GM21390 (cell line): ENCODE data around the gene GADL1.
A peak's percentile ranks its signal among the peaks of the same experiment; 100 is the strongest.

Source experiments
- ATAC-seq: cut with Tn5 transposase; IDR thresholded peaks from one replicate; pipeline ENCODE4 v1.9.1; 2021; ENCODE audit not compliant: unreplicated experiment

GADL1 gene

DNA sequence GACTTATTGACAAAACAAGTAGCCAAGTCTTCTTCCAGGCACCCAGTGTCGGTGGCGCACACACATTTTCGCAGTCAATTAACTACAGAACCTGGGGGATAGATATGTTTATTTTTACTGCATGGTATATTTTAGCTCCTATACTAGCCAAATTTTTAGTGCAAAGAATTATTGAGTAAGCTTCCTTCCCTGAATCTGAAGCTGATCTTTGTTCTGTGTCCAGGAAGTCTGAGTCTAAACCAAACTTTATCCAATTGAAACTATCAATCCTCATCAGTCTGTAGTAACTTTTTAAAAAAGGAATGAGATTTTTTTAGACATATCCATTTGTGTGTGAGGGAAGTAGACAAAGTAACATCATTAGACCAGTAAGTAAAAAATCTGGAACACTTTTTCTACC is 133.1 kb downstream of the GADL1 start:
- ATAC-seq: no peak

DNA sequence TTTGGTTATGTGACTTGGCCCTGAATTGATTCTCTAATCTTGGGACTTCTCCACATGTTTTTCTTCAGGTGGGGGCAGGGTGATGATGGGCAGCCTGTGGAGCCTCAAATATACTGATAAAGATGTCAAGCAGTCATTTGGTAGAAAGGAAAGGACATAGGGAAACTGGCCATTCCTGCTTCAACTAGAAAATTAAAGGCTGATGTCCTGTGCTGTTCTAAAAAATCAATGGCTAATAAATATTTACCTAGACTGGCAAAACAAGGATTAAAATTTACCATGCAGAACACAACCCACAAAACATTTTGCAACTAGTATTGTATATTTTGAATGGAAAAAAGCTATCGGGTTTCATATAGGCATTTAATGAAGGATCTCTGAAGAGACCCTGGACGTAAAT is 133.7 kb downstream of the GADL1 start:
- ATAC-seq: no peak

DNA sequence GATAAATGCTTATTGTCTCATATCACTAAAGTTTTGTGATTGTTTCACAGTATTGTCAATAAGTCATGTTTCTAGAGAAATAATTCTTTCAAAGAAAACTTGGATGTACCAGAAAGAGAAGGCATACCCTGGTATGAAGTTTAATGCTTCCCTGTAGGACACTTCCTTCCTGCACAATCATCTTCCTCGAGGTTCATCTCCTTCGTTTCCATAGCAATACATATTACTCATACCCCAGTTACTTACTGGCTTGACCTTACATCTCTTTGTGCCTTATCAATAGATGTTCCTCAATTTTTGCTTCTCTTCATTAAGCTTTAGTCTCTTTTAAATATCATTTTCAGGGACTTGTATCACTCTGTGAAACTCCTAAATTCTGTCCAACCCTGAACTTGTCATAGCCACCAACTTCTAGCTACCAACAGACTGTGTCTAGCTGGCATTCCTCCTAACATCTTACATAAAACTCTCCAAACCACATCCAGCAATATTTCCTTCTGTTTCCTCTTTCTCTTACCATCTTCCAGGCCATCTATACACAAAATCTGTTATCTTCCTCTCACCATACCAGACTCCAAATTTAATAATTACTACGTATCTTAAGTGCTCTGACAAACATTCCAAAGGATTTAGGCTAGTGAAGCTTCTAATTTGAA is 134.3 kb downstream of the GADL1 start:
- ATAC-seq: no peak

DNA sequence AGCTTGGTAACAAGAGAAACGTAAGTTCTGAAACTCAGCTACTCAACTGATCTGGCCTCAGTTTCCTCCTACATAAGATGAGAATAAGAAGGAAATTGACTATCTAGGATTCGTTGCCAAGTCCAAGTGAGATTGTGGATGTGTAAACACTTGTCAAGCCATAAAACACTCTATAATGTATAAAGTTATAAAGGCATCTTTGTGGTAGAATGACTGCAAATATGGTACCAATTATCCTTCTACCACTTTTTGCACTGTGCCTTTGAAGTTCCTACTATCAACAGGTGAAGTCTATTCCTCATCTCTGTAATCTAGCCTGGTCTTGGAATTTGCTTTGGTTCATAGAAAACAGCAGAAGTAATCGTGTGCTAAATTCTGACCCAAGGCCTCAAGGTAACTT is 138.2 kb downstream of the GADL1 start:
- no peak for ATAC-seq

DNA sequence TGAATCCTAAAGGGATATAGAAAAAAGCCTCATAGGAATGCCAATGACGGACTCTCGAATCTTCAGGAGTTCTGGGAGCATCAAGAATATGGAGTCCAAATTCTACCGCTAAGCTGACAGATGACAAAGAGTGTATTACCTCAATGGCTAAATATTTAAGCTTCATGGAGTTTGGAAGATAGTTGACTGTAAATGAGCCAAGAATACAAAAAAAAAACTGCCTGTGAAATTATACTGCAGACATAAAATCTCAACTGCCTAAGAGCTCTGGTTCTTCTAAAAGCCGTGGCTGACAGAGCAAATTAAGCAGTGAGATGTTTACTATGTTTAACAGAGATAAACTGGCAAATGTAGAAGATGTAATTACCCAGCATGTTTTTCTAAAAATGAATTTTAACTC is 140.0 kb downstream of the GADL1 start:
- ATAC-seq: no peak

DNA sequence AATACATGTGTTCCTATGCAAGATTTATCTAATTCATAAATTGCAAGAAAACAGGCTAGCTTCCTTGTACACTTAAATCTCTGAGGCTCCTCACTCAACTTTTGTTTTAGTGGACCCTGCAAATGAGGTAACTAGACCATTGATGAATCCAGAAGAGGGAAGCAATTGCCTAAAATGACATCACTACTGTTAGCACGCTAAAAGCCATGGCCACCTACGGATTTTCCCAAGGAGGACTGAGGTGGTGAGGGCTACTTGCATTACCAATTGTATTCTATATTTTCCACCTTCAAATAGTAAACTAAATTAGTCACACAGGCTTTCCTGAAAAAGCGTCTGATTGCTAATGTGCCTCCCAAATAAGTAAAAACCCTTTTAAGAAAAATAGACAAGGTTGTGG is 140.7 kb downstream of the GADL1 start:
- no peak for ATAC-seq

DNA sequence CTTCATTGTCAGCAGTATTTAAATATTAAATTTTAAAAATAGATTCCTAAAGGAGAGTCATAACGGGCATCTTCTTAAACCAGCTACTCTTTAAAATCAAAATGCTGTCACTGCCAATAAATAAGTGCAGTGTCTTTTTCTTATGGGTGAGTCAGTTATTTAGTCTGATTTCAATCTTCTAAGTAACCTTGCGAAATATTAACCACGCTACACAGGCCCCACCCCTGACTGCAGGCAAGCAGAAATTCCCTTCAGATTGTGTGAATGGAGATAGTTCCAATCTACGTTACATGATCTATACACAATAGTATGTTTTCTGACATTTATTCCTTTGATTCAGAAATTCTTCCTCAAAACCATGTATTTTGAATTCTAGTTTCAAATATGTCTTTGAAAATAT is 141.5 kb downstream of the GADL1 start:
- ATAC-seq: no peak

DNA sequence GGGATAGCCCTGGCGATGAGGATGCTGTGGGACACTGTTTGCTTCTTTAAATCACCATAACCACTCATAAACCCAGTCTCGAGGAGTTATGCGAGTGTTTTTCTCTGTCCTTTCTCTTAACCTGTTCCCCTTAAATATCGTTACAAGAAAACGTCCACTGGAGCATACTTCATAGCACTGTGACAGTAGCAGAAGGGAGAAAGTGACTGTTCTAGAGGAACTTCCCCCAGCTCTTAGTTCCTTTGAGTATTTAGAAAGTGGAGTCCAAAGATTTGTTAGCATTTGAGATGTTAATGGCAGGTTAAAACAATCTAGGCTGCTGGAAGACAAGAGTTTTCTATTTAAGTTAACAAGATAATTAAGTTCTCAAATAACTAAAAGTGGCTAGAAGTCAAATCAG is 142.0 kb downstream of the GADL1 start:
- no peak for ATAC-seq

DNA sequence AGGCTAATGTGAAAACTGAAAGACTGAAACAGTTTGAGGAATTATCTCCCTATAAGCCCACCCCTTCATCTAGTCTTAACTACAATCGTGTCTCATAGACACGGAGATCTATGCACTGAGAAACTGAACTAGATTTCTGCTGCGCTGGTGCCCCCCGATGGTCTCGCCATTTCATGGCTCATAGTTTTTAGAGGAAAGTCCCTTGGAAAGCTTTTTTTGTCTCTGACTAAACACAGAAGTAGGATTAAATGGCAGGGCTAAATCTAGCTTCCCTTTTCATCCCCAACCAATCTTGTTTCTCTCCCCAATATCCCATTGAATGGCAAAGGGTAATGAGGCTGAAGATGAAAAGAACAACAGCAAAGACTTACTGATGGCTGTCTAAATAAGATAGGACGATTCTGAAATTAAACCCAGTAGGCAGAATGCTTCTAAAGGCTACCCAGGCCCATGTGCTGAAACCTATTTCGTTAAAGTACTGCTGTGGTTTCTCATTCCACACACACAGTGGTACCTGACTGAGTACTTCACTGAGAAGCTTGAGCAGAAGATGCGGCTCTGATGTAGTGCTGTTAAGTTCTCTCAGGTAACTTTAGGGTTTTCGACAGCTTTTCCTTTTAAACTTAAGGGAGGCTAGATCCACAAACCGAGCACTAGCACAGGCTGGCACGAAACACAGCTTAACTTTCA is 142.7 kb downstream of the GADL1 start:
- peak; percentile 68 for ATAC-seq

DNA sequence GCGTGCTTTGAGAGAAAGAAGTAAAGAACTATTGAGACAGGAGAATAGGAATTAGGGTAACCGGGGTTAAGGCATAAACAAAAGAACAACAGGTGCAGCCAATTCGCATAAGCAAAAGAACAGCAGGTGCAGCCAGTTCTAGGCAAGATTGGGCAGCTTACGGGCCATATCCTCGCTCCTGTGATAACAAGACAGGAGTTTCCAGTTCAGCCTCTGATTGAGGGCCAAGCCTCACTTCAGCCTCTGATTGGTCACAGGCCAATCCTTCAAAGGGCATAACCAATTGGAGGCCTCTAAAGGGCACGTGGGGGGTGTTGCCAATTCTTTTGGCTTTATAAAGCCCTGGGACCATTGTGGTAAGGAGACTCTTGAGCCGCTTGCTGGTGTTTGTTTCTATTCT is 143.5 kb downstream of the GADL1 start:
- ATAC-seq: no peak

DNA sequence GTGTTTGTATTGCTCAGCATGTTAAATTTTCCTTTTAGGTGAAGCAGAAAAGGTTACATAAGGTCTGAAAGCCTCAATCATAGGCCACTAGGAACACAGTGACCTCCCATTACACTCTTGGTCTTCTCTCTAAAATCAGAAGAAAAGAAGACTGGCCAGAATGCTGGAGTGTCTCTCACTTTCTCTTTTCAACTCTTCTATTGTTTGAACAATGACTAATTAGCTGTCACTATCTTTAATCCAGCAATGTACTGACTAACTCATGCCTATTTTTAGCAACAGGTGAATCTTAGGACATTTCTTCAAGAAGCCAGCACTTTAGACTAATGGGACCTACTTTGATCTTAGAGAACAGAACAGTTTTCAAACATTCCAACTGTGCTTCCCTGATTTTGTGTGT is 145.2 kb downstream of the GADL1 start:
- no peak for ATAC-seq

DNA sequence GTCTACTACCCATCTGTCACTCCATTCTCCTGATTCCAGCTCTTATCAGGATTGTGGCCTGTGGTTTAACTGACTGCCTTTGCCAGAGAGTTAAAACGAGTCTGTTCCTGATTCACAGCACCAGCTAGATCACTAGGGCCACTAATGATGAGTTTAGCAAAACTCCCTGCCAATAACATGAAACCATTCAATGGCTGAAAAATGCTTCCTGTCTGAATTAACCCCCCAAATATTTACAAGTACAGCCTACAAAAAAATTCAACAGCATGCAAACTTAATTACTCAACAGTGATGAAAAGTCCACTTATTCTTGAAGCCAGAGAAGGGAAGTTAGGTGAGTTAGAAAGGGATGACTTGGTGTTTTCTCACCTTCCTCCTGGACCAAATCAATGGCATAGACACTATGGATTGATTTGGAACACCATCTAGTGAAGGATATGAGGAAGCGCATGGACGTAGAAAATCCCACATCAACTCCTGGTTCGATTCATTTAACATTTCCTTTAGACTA is 146.6 kb downstream of the GADL1 start:
- no peak for ATAC-seq

DNA sequence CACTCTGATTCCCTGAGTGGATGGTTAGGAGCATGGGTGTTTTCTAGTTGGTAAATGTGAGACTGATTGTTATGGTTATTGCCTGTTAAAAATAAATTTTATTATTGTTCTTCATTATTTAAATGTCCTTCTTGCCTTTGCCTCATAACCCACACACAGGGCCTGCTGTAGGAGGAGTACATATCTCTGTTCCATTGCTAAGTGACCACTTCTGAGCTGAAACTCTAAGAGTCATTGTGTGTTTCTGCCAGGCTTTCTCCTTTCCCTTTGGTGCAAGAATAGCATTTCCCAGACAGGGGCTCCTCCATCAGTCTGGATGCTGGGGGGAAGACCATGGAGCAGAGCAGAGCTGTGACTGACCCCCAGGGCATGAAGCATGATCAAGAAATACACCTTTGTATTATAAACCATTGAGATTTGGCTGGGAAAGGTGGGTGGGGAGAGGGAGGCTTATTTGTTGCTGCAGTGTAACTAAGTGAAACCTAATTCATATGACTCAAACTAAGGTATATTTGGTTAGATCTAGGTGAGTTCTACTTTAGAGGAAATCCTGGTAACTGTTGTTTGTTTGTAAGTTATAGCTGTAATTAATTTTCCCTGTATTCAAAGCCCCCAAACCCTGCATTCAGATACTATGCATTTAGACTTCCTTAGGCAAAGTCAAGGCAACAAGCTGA is 150.7 kb downstream of the GADL1 start:
- no peak for ATAC-seq

DNA sequence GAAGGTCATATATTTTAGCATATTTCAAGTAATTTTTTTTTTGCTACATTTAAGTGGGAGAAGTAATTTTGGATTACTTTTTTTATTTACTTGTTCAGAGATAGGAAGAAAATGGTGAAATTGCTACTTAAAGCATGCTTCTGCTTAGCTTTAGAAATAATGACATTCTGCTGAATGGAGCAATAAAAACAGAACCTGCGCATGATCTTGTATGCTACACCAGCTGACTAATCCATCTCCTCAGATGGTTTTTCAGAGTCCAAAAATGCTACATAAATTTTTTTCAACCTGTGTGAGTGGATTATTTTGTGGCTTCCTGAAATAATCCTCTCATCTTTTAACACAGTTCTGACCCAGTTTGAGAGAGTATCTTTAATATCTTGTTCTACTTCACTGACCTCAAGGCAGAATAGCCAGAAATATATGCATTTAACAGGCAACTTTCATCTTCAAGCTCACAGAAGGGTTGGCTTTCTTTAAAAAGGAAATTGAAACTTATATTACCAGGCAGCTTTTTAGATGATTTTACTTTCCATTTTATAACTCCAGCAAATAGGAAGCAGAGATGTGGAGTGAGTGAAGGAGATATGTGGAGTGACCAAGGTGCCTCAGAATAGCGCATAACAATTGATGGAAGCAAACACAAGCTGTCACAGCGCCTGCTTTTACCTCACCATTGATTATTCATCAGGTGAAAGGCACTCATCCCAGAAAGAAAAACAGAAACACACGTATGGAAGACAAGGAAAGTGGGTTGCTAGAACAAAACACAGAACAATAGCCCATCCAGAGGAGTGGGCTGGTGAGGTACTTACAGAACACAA is 151.5 kb downstream of the GADL1 start:
- no peak for ATAC-seq

DNA sequence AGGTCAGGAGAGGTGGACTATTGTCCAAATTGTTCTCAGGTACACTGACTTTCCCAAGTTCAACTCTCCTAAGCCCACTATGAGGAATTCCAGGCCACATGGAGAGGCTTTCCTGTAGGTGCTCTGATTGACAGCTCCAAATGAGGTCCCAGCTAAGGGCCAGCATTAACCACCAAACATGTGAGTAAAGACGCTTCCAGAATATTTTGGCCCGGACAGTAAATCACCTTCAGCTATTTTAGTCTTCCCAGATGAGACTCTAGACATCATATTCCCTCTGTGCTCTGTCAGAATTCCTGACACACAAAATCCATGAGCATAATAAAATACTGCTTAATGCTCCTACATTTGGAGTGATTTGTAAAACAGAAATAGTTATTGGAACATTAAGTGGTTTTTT is 152.6 kb downstream of the GADL1 start:
- no peak for ATAC-seq

DNA sequence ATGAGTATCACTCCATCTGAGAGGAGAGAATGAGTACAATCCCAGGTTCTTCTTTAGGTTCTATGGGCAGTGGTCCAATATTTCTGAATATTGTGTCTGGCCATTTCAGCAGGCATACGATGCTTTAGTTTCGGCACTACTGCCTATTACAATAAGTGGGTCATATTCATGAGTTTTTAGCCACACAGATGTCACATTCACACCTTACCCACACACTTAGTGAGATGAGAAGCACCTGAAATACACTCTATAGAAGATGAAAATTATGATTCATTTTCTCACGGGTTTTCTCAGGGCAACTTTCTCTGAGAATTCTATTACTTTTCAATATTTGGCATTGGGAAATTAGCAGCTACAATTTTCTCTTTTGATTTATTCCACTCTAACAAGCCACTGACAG is 155.9 kb downstream of the GADL1 start:
- ATAC-seq: no peak

DNA sequence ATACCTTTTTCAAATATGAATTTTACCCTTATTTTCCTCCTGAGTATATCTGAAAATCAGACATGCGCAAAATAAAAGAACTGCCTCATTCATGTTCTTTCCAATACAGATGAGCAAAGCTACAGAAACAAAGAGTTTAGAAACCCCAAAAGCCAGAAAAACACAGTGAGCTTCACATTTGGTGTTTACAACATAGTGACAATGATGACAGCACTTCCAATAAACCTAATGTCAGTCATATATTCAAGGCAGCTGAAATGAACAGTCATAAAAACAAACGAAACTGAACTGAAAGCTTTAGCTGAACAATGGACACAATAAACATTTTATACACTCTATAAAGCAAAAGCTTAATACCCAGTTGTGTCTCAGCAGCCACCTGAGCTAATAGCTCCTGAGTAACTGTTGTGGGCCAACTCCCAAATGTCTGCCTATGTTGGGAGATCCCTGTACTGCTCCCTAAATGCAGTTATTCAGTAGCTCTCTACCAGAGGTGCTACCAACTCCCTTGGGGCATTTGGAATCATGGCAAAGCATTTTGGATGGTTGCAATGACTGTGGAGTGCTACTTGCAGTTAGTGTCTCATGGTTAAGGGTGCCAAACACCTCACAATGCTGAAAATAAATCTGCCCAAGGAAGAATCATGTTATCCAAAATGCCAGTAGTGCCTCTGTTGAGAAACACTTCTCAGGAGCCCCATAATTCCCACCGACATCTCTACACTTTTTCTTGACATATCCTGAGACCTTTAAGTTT is 156.5 kb downstream of the GADL1 start:
- ATAC-seq: no peak

DNA sequence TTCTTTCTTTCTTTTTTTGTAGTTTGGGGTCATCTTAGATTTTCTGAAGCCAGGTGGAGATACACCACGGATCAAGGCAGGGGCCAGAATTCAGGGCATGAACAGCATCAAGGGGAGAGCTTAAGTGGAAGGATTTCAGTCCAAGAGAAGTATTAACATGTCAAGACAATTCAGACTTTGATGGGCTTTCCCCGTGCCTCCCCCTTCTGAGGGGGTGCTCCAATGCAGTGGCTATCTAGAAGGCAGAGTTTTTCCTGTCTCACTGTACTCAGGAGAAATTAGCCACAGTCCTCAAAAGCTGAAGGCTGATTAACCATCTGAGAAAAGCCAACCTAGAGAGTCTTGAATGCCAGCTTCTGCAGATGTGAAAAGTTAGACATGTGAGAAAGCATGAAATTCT is 160.8 kb downstream of the GADL1 start:
- ATAC-seq: no peak

DNA sequence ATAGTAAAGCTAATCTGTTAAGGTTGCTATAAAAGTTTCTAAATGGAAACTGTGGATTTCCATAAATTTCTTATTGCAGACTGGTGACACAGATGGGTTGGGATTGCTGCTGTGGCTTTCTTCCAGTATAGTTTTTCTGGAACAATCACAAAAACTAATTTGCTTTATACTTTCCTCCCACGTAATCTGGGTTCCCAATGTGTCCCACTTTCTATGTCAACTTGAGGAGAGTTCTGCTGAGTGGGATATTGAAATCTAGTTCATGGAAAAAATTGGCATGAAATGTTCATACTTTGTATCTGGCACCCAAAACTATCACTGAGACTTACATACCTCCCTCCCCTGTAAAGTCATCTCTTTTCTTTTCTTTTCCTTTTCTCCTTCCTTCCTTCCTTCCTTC is 161.3 kb downstream of the GADL1 start:
- no peak for ATAC-seq

DNA sequence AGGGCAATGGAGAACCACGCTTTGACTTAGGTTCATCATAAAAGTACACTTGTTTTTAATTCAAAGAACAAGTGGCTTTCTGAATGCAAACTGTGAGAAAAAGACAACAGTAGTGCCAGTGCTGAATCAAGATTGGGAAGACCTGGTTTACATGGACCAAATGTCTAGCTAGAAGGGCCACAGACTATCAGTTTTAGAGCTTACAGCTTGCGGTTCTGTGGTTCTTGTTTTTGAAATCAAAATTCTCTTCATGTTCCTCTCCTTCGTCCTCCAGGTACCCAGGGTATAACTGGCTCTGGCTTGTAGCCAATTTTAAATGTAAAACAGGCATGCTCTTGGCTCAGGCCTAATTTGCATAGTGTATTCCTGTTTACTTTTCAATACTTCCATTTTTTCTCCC is 163.5 kb downstream of the GADL1 start:
- ATAC-seq: no peak

DNA sequence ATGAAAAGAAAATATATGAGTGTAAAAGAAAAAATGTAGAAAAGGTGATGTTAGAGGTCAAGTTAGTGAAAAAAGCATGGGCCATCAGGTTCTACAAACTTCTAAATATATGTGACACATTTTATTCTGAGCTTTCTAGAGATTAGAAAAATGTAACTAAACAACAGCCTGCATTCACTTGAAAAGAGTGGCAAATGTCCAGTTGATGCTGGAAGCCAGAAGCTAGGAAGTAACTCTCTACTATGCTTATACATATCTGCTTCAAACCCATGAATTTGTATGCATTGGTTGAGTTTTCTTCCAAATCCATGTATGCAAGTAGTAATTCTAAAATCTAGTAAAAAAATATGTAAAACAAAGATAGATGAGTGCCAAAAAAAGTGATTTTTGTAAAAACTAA is 164.5 kb downstream of the GADL1 start:
- no peak for ATAC-seq
